Heart left ventricle (tissue), 16 donors: ENCODE measurements around the gene TPP2. TPM values are rescaled to one million over a fixed set of nuclear protein-coding genes. Genes with fewer than 3 reads are reported as not detected.

Experiments
- ATAC-seq, 4 donors: fragments of 200-7000 bp; cut with Tn5 transposase; one replicate each; pipeline ENCODE4 v1.9.1; 2020 to 2022; ENCODE audit warnings: moderate library complexity in 4 of 4, mild to moderate bottlenecking in 3 of 4, moderate number of reproducible peaks in 1 of 4
- DNase-seq, 5 donors: peaks; one replicate each; pipeline ENCODE4 v3.0.0-alpha.2; 2020
- H3K27ac ChIP-seq, 12 donors: fragments of 200-600 bp; sonication (generic) in 4 of 12; one replicate each; pipeline versions ENCODE4 v1.5.0 to v1.8.0; 2016 to 2022; ENCODE audit warnings: mild to moderate bottlenecking in 2 of 12
- H3K27me3 ChIP-seq, 9 donors: fragments of 200-600 bp; sonication (generic) in 2 of 9; one replicate each; pipeline versions ENCODE4 v1.5.1 to v1.8.0; 2016 to 2022; ENCODE audit warnings: mild to moderate bottlenecking in 3 of 9
- H3K36me3 ChIP-seq, 9 donors: fragments of 200-600 bp; sonication (generic) in 2 of 9; one replicate each; pipeline versions ENCODE4 v1.5.0 to v1.8.0; 2018 to 2022; ENCODE audit warnings: mild to moderate bottlenecking in 2 of 9
- H3K4me1 ChIP-seq, 12 donors: fragments of 200-600 bp; sonication (generic) in 4 of 12; one replicate each; pipeline versions ENCODE4 v1.5.0 to v1.8.0; 2016 to 2022; ENCODE audit warnings: mild to moderate bottlenecking in 3 of 12
- H3K4me3 ChIP-seq, 12 donors: fragments of 200-600 bp; sonication (generic) in 4 of 12; one replicate each; pipeline versions ENCODE4 v1.5.0 to v1.8.0; 2017 to 2022; ENCODE audit warnings: mild to moderate bottlenecking in 9 of 12, moderate library complexity in 4 of 12
- H3K9me3 ChIP-seq, 12 donors: fragments of 200-600 bp; sonication (generic) in 4 of 12; one replicate each; pipeline versions ENCODE4 v1.5.0 to v1.8.0; 2016 to 2022; ENCODE audit warnings: mild to moderate bottlenecking in 1 of 12
- POLR2A ChIP-seq, 2 donors: fragments of 450-650 bp; IDR thresholded peaks; one replicate each; pipeline ENCODE4 v1.6.1; 2017; ENCODE audit warnings: antibody characterized with exemption in 2 of 2, mild to moderate bottlenecking in 2 of 2, moderate library complexity in 2 of 2
- WGBS, 4 donors: extraction: QIAGEN DNeasy Blood & Tissue Kit in 2 of 4; methylation state at CpG; one replicate each; pipeline versions ENCODE4 v1.1.5 to v1.1.7; 2013 to 2018; 5-methylcytosine and 5-hydroxymethylcytosine counted together
- intact Hi-C, 10 donors: fragments of 100-400 bp; cut with DNase I; formaldehyde crosslinking; loops; one replicate each; pipeline versions ENCODE4 v1.11.1 to v1.14.2; 2022
- polyA plus RNA-seq, 2 donors: library from polyadenylated mRNA; stranded (reverse); fragments of 200-250 nt; gene quantifications; one replicate each; pipeline ENCODE4 v1.2.3, GENCODE V29; 2013
- total RNA-seq, 9 donors: library from RNA; depleted of rRNA in 2 of 9; stranded (reverse); fragments of >200 nt in 2 of 9; fragmentation: NEBNext Ultra II Directional in 3 of 9; extraction: Animal tissue kit (Norgen Biotek cat#: 25700) in 3 of 9; gene quantifications; one replicate each; pipeline versions ENCODE4 v1.1.0 to v1.2.4, GENCODE V29; 2016 to 2023
- TF ChIP-seq, protein P1 (sequence below), 12 donors: fragments of 200-600 bp; sonication (generic) in 4 of 12; IDR thresholded peaks; one replicate each; pipeline versions ENCODE4 v1.5.0 to v1.8.0; 2018 to 2022; ENCODE audit warnings: antibody characterized with exemption in 12 of 12, mild to moderate bottlenecking in 5 of 12
- donor health status: ischemic (EF 13 %, LVEDD 7.1; RV severe dilation, severe dysfunction).
- donor health status: healthy with polysubstance abuse.
- donor health status: DM: no; HTN: yes; CAD: no.
- donor health status: DM: no; HTN: no; CAD: no.
- donor health status: ischemic (EF 25% LVEDD 6.9; RV normal size, moderate dysfunction).
- donor health status: ischemic (EF 25% LVEDD 5.7; RV mildly dilated, moderate dysfunction).
- donor health status: healthy.
- donor health status: DM: yes; HTN: yes; CAD: no.
- donor health status: ischemic (EF 35%, LVEDD 5.7; RV mildly dilated, moderate dysfunction).
- donor health status: nonischemic (EF 11% LVEDD 7.7; RV severe dilation, severe dysfunction).
- donor health status: DM: yes; HTN: yes; CAD: no.
- donor health status: PGD.
- donor health status: ischemic (EF 29% LVEDD 5.4; RV normal size, mild dysfunction).
- donor health status: nonischemic (EF 23%, LVEDD 6.1; RV moderate dilation, normal function).

Gene TPP2
- total and polyA plus RNA-seq, 11 donors, result 13.0 to 37.9 (median 32.4) TPM

DNA sequence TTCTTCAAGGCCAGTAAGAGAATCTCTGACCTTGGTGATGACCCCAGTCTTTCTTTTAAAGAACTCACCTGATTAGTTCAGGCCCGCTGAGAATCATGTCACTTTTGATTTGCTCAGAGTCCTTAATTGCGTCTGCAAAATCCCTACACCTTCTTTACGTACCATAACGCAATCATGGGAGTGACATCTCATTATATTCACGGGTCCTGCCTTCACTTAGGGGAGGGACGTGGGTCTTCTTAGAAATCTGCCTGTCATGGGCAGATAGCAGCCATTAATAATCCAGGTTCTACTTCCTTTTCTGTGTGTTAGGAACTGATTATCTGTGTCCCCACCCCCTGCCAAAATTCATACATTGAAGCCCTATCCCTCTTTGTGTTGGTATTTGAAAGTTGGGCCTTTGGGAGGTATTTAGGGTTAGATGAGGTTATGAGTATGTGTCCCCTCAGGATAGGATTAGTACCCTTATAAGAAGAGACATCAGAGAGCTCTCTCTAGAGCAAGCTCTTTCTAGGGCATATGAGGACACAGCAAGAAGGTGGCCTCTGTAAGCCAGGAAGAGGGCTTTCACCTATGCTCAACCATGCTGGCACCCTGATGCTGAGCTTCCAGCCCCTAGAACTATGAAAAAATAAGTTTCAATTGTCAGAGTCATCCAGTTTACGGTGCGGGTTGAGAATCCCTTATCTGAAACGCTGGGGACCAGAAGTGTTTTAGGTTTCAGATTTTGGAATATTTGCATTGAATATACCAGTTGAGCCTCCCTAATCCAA lies 9.9 kb downstream of the TPP2 start:
- TF ChIP-seq, protein P1, sequence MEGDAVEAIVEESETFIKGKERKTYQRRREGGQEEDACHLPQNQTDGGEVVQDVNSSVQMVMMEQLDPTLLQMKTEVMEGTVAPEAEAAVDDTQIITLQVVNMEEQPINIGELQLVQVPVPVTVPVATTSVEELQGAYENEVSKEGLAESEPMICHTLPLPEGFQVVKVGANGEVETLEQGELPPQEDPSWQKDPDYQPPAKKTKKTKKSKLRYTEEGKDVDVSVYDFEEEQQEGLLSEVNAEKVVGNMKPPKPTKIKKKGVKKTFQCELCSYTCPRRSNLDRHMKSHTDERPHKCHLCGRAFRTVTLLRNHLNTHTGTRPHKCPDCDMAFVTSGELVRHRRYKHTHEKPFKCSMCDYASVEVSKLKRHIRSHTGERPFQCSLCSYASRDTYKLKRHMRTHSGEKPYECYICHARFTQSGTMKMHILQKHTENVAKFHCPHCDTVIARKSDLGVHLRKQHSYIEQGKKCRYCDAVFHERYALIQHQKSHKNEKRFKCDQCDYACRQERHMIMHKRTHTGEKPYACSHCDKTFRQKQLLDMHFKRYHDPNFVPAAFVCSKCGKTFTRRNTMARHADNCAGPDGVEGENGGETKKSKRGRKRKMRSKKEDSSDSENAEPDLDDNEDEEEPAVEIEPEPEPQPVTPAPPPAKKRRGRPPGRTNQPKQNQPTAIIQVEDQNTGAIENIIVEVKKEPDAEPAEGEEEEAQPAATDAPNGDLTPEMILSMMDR (IDR thresholded peaks at IDR 0.05), result no peak
- TF ChIP-seq POLR2A (IDR thresholded peaks at IDR 0.05), result no peak
- Histone ChIP-seq H3K27ac (no peak overlapping the region), H3K4me1 (peaks cover 0 to 30% (median 5%) of the 10 kb centered on the region in 12 donors), H3K4me3 (no peak overlapping the region), H3K9me3 (no peaks in the 10 kb centered on the region), H3K36me3 (peaks cover 0 to 74% (median 52%) of the 10 kb centered on the region in 9 donors), H3K27me3 (no peaks in the 10 kb centered on the region)
- no peak for ATAC-seq
- DNase-seq, result no peak
- WGBS, 4 donors, result 88 to 96% (median 95%) methylated on average over 9 of the region's 9 CpGs
- intact Hi-C loops, result no loop called here

DNA sequence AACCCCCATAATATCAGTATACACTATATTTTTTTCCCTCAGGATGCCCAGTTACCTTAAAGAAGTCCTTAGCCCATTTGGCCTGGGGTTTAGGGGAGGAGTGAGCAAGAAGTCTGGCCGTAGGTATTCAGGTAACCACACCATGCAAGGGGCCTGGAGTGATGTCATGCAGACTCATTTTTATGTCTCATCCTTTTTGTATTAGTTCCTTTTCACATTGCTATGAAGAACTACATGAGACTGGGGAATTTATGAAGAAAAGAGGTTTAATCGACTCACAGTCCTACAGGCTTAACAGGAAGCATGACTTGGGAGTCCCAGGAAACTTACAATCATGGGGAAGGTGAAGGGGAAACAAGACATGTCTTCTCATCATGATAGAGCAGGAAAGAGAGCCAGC lies 12.2 kb downstream of the TPP2 start:
- DNase-seq (no peak), ATAC-seq (no peak)
- no peak overlapping the region for H3K27ac ChIP-seq
- intact Hi-C loops, result no loop called here
- H3K9me3 ChIP-seq, result no peaks in the 10 kb centered on the region
- H3K4me3 ChIP-seq, result no peak overlapping the region
- TF ChIP-seq, protein P1 (IDR thresholded peaks at IDR 0.05), result no peak
- TF ChIP-seq POLR2A (IDR thresholded peaks at IDR 0.05), result no peak
- WGBS, 4 donors, result 96 to 99% (median 98%) methylated on average over 2 of the region's 2 CpGs
- no peaks in the 10 kb centered on the region for H3K27me3 ChIP-seq
- H3K36me3 ChIP-seq, result peaks cover 0 to 81% (median 52%) of the 10 kb centered on the region in 9 donors
- H3K4me1 ChIP-seq, result peaks cover 0 to 28% (median 2%) of the 10 kb centered on the region in 12 donors

DNA sequence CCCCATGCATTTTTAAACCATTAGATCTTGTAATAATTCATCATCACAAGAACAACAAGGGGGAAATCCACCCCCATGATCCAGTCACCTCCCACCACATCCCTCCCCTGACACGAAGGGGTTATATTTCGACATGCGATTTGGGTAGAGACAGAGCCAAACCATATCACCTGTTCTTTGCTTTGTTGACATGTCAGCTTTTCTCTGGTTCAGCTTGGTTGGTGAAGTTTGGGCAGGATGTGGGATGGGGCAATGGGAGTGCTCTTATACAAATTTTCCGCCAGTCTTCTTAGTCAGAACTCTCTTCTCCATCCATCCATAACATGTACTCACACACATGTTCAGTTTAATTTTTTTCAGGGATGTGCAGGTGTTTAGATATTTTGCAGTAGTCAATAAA lies 12.9 kb downstream of the TPP2 start:
- intact Hi-C loops, result no loop called here
- Histone ChIP-seq H3K4me3 (no peak overlapping the region), H3K4me1 (peaks cover 0 to 21% (median 2%) of the 10 kb centered on the region in 12 donors), H3K9me3 (no peaks in the 10 kb centered on the region), H3K27me3 (no peaks in the 10 kb centered on the region), H3K36me3 (peaks cover 0 to 83% (median 55%) of the 10 kb centered on the region in 9 donors), H3K27ac (no peak overlapping the region)
- 95 to 100% (median 96%) methylated on average over 4 of the region's 4 CpGs for WGBS, 4 donors
- no peak for ATAC-seq
- no peak for DNase-seq
- no peak for TF ChIP-seq POLR2A (IDR thresholded peaks at IDR 0.05)
- TF ChIP-seq, protein P1 (IDR thresholded peaks at IDR 0.05), result no peak

DNA sequence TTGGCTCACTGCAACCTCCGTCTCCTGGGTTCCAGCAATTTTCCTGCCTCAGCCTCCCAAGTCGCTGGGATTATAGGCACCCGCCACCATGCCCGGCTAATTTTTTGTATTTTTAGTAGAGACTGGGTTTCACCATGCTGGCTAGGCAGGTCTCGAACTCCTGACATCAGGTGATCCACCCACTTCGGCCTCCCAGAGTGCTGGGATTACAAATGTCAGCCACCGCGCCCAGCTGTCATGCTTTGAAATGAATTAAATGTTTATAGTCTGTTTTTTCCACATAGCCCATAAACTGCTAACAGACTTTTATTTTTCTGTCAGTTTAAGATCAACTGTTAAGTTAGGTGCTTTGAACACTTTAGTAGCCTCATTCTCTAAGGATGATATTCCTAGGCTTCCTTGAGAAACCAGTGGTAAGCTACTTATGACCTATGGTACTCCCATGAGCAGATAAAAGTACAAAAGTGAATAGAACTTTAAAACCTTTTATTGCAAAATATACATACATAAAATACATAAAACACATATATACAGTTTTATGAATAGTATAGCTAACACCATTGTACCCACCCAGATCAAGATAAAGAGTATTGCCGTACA lies 13.6 kb downstream of the TPP2 start:
- H3K4me3 ChIP-seq, result no peak overlapping the region
- WGBS, 4 donors, result 91 to 99% (median 98%) methylated on average over 9 of the region's 9 CpGs
- H3K4me1 ChIP-seq, result peaks cover 0 to 16% (median 2%) of the 10 kb centered on the region in 12 donors
- intact Hi-C loops, result no loop called here
- ATAC-seq (no peak), DNase-seq (no peak)
- no peak overlapping the region for H3K27ac ChIP-seq
- peaks cover 0 to 83% (median 56%) of the 10 kb centered on the region in 9 donors for H3K36me3 ChIP-seq
- H3K9me3 ChIP-seq, result no peaks in the 10 kb centered on the region
- TF ChIP-seq POLR2A (IDR thresholded peaks at IDR 0.05), result no peak
- TF ChIP-seq, protein P1 (IDR thresholded peaks at IDR 0.05), result no peak
- H3K27me3 ChIP-seq, result no peaks in the 10 kb centered on the region
